Body of pancreas (tissue), 4 donors: ENCODE results near the gene ABCC9. TPM values are rescaled to one million over a fixed set of nuclear protein-coding genes. Genes with fewer than 3 reads are reported as not detected.

Experiments used
- ATAC-seq: fragments of 150-250 bp; one replicate; pipeline ENCODE4 v1.9.1; 2016
- DNase-seq, 4 donors: peaks; one replicate each; pipeline ENCODE4 v3.0.0-alpha.2; 2019
- H3K27ac ChIP-seq, 4 donors: fragments of 200-600 bp; sonication (generic); 1 replicate in 3 of 4; 2 replicates in 1 of 4; pipeline versions ENCODE4 v1.5.1 to v1.6.1; 2016 to 2019; ENCODE audit warnings: mild to moderate bottlenecking in 1 of 4, mixed read lengths in 1 of 4, moderate library complexity in 1 of 4
- H3K27me3 ChIP-seq, 2 donors: fragments of 200-600 bp; sonication (generic); one replicate each; pipeline ENCODE4 v1.6.0; 2016; ENCODE audit warnings: mild to moderate bottlenecking in 1 of 2
- H3K36me3 ChIP-seq, 2 donors: fragments of 200-600 bp; sonication (generic); replicated peaks in 1 of 2; 2 replicates each; pipeline ENCODE4 v1.5.1; 2016; ENCODE audit warnings: low read depth in 2 of 2; ENCODE audit not compliant: insufficient read depth in 1 of 2
- H3K4me1 ChIP-seq: fragments of 200-600 bp; sonication (generic); one replicate; pipeline ENCODE4 v1.6.0; 2016
- H3K4me3 ChIP-seq, 2 donors: fragments of 200-600 bp; sonication (generic); 1 replicate in 1 of 2; 2 replicates in 1 of 2; pipeline ENCODE4 v1.5.1; 2016 to 2019
- H3K9me3 ChIP-seq, 3 donors: fragments of 200-600 bp; sonication (generic); 1 replicate in 2 of 3; 2 replicates in 1 of 3; pipeline ENCODE4 v1.5.1; 2016
- POLR2A ChIP-seq, 3 donors: fragments of 450-650 bp; IDR thresholded peaks; one replicate each; pipeline ENCODE4 v1.6.1; 2016; ENCODE audit warnings: antibody characterized with exemption in 3 of 3, mild to moderate bottlenecking in 2 of 3
- WGBS, 2 donors: methylation state at CpG; one replicate each; pipeline ENCODE4 v1.1.5; 2017; 5-methylcytosine and 5-hydroxymethylcytosine counted together
- intact Hi-C: fragments of 100-400 bp; cut with DNase I; formaldehyde crosslinking; loops from one replicate; pipeline ENCODE4 v1.15.1; 2023
- total RNA-seq, 2 donors: library from RNA; depleted of rRNA; stranded (reverse); fragments of >200 nt; gene quantifications; one replicate each; pipeline ENCODE4 v1.1.0, GENCODE V29; 2016
- TF ChIP-seq, protein P1 (sequence below), 7 experiments: fragments of 450-650 bp in 4 of 7; fragments of 200-600 bp in 3 of 7; sonication (generic) in 3 of 7; IDR thresholded peaks; one replicate each; pipeline ENCODE4 v1.5.1; 2016 to 2019; ENCODE audit warnings: antibody characterized with exemption in 7 of 7

The ABCC9 gene
- total RNA-seq, 2 donors from 2014 or later: 12.2 to 13.2 TPM

DNA sequence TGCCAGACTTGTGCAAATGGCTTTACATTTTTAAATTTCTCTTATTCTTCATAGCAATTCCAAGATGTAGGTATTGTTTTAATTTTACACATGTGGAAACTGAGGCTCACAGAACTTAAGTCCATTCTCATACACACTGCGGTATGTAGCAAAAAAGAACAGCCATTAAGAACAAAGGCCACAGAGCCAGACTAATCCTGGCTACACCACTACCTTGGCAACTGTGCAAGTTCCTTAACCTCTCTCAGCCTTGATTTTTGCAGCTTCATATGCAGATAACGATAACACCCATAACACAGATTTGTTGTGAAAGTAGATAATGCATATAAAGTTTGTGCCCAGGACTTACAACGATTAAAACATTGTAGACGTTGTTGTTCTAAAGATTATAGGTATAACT, 81.1 kb downstream of the ABCC9 start:
- H3K27me3 ChIP-seq: no peaks in the 10 kb centered on the region

DNA sequence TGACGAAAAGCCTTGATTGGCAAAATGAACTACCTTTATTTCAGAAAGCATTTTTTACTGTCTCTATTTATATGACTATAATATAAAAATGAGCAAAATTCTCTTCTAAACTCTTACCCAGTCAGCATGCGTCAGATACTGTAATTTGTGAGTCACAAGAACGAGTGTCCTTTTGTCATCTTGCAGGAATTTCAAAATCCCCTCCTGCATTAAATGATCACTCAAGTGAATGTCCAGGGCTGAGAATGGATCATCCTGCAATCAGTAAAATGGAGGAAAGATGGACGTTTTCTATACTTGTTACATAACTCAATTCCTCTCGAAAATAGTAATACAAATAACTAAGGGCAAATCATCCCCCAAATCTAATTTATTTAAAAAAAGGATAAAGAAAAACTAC, 89.0 kb downstream of the ABCC9 start:
- ATAC-seq (no peak), DNase-seq (no peak)
- Histone ChIP-seq H3K27ac (no peak overlapping the region), H3K27me3 (no peaks in the 10 kb centered on the region), H3K36me3 (no peaks in the 10 kb centered on the region), H3K4me3 (no peak overlapping the region), H3K9me3 (no peaks in the 10 kb centered on the region), H3K4me1 (no peaks in the 10 kb centered on the region)
- TF ChIP-seq POLR2A (IDR thresholded peaks at IDR 0.05): no peak
- TF ChIP-seq, protein P1, sequence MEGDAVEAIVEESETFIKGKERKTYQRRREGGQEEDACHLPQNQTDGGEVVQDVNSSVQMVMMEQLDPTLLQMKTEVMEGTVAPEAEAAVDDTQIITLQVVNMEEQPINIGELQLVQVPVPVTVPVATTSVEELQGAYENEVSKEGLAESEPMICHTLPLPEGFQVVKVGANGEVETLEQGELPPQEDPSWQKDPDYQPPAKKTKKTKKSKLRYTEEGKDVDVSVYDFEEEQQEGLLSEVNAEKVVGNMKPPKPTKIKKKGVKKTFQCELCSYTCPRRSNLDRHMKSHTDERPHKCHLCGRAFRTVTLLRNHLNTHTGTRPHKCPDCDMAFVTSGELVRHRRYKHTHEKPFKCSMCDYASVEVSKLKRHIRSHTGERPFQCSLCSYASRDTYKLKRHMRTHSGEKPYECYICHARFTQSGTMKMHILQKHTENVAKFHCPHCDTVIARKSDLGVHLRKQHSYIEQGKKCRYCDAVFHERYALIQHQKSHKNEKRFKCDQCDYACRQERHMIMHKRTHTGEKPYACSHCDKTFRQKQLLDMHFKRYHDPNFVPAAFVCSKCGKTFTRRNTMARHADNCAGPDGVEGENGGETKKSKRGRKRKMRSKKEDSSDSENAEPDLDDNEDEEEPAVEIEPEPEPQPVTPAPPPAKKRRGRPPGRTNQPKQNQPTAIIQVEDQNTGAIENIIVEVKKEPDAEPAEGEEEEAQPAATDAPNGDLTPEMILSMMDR (IDR thresholded peaks at IDR 0.05): no peak
- intact Hi-C loops: no loop called here
- WGBS, 2 donors: 84% methylated on average over 5 of the region's 5 CpGs

More for the DNA sequence above, 81.1 kb downstream of the ABCC9 start:
- no peak for TF ChIP-seq POLR2A (IDR thresholded peaks at IDR 0.05)
- TF ChIP-seq, protein P1 (IDR thresholded peaks at IDR 0.05): no peak
- no peaks in the 10 kb centered on the region for H3K36me3 ChIP-seq
- ATAC-seq (no peak), DNase-seq (no peak)
- no peak overlapping the region for H3K4me3 ChIP-seq
- H3K4me1 ChIP-seq: no peaks in the 10 kb centered on the region
- intact Hi-C loops: no loop called here
- H3K27ac ChIP-seq: no peak overlapping the region
- 84 to 86% methylated on average over 4 of the region's 4 CpGs for WGBS, 2 donors
- no peaks in the 10 kb centered on the region for H3K9me3 ChIP-seq

DNA sequence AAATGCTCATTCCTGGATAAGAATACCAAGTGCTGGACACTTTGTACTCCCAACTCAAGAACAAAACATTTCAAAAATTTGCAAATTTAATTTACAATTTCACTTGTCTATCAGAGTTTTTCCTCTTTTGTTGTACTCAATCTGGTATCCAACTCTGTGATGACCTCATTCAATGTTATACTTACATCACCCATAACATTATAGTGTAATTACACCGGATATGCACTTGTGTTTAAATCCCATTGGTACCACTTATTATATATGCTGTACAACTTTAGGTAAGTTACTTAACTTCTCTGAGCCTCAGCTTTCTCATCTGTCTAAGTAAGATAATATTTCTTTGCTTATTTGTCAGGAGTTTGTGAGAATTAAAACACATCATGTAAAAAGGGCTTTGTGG, 90.1 kb downstream of the ABCC9 start:
- ATAC-seq (no peak), DNase-seq (no peak)
- TF ChIP-seq, protein P1 (IDR thresholded peaks at IDR 0.05): no peak
- TF ChIP-seq POLR2A (IDR thresholded peaks at IDR 0.05): no peak
- H3K36me3 ChIP-seq: no peaks in the 10 kb centered on the region
- H3K9me3 ChIP-seq: no peaks in the 10 kb centered on the region
- no peak overlapping the region for H3K4me3 ChIP-seq
- intact Hi-C loops: no loop called here
- H3K4me1 ChIP-seq: no peaks in the 10 kb centered on the region
- no peaks in the 10 kb centered on the region for H3K27me3 ChIP-seq
- H3K27ac ChIP-seq: no peak overlapping the region
- 87 to 92% methylated on average over 1 of the region's 1 CpG for WGBS, 2 donors

DNA sequence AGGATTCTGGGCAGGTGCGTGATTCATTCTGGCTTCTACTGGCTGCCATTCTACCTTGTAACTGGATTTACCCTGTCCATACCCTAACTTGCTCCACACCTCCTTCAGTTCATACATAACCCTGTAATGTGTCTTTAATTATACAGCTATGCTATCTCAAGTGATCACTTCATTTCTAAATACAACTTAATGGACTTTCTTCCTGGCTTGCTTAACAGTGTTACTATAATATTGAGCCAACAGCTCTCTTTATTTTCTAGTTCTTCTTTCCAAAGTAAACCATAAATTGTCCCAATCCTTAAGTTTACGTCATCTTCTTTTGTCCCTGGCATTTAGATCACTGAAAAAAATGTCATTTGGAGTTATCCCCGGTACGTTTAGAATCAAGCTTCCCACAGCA, 90.8 kb downstream of the ABCC9 start:
- no peak for ATAC-seq
- intact Hi-C loops: no loop called here

DNA sequence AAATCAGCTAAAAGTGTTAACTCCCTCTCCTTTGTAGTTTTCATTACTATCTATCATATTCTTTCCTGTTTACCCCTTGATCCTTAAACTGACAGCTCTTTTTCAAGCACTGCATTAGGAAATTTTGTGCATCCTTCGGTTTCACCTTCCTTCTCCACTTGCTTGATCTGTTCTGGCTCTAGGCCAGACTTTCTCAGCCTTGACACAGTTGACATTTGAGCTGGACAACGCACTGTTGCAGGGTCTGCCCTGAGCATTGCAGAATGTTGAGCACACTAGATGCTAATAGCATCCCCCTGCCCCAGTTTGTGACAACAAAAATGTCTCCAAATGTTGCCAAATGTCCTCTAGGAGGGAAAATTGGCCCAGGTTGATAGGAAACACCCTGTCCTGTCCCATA, 91.3 kb downstream of the ABCC9 start:
- ATAC-seq: no peak
- H3K9me3 ChIP-seq: no peaks in the 10 kb centered on the region
- no peak for DNase-seq
- H3K27ac ChIP-seq: no peak overlapping the region
- H3K36me3 ChIP-seq: no peaks in the 10 kb centered on the region
- no peaks in the 10 kb centered on the region for H3K4me1 ChIP-seq
- H3K4me3 ChIP-seq: no peak overlapping the region
- TF ChIP-seq, protein P1 (IDR thresholded peaks at IDR 0.05): no peak
- TF ChIP-seq POLR2A (IDR thresholded peaks at IDR 0.05): no peak
- 50 to 65% methylated on average over 2 of the region's 2 CpGs for WGBS, 2 donors
- intact Hi-C loops: no loop called here
- no peaks in the 10 kb centered on the region for H3K27me3 ChIP-seq

More for the DNA sequence above, 90.8 kb downstream of the ABCC9 start:
- no peak overlapping the region for H3K4me3 ChIP-seq
- no peaks in the 10 kb centered on the region for H3K9me3 ChIP-seq
- WGBS, 2 donors: 68 to 80% methylated on average over 4 of the region's 4 CpGs
- no peak for DNase-seq
- no peak overlapping the region for H3K27ac ChIP-seq
- H3K4me1 ChIP-seq: no peaks in the 10 kb centered on the region
- no peaks in the 10 kb centered on the region for H3K36me3 ChIP-seq
- no peaks in the 10 kb centered on the region for H3K27me3 ChIP-seq
- TF ChIP-seq, protein P1 (IDR thresholded peaks at IDR 0.05): no peak
- no peak for TF ChIP-seq POLR2A (IDR thresholded peaks at IDR 0.05)
